OCI-LY7 (cell line): Measurements from ENCODE around the gene HRH2.

Source experiments
- CTCF ChIP-seq: fragments of 200-600 bp; sonication (generic); conservative IDR thresholded peaks from 2 replicates; pipeline ENCODE4 v1.5.1; 2014; ENCODE audit warnings: mild to moderate bottlenecking, antibody characterized with exemption, low read length, moderate library complexity, mixed read lengths
- EZH2phosphoT487 ChIP-seq: fragments of 200-600 bp; sonication (generic); IDR thresholded peaks from 2 replicates; pipeline ENCODE4 v1.6.1; 2018; ENCODE audit warnings: low read depth, borderline replicate concordance, mild to moderate bottlenecking, mixed run types, antibody characterized with exemption, low read length, moderate library complexity, mixed read lengths

GRCh38 chr5:175668006-175668405, 10.1 kb downstream of the HRH2 start:
- TF ChIP-seq CTCF (no peak), EZH2phosphoT487 (no peak)
